Ovary (tissue), 9 donors: ENCODE results near the gene EDN3. TPM values are rescaled to one million over a fixed set of nuclear protein-coding genes. Genes with fewer than 3 reads are reported as not detected.
"Not testable (repeated sequence)": the region's sequence is repeated elsewhere in the genome, so short reads cannot be mapped to it uniquely, and the experiment has no call there.

ENCODE experiments used
- DNase-seq, 5 donors: peaks; one replicate each; pipeline ENCODE4 v3.0.0-alpha.2; 2019 to 2020
- H3K27ac ChIP-seq, 2 donors: fragments of 200-600 bp; one replicate each; pipeline versions ENCODE4 v1.5.1 to v1.8.0; 2019 to 2022
- H3K27me3 ChIP-seq: fragments of 200-600 bp; one replicate; pipeline ENCODE4 v1.8.0; 2022
- H3K36me3 ChIP-seq: fragments of 200-600 bp; sonication (generic); one replicate; pipeline ENCODE4 v1.5.1; 2019
- H3K4me1 ChIP-seq: one replicate; pipeline ENCODE4 v1.8.1; 2013; ENCODE audit warnings: mild to moderate bottlenecking, moderate library complexity; ENCODE audit not compliant: insufficient read depth
- H3K4me3 ChIP-seq: fragments of 200-600 bp; sonication (generic); one replicate; pipeline ENCODE4 v1.5.1; 2017
- H3K9me3 ChIP-seq, 2 donors: fragments of 200-600 bp in 1 of 2; sonication (generic) in 1 of 2; one replicate each; pipeline versions ENCODE4 v1.5.1 to v1.8.1; 2013 to 2019; ENCODE audit warnings: mild to moderate bottlenecking in 1 of 2, moderate library complexity in 1 of 2
- EP300 ChIP-seq: sonication (generic); formaldehyde crosslinking; IDR thresholded peaks from one replicate; pipeline ENCODE4 v1.6.1; 2017; ENCODE audit warnings: antibody characterized with exemption
- POLR2A ChIP-seq: fragments of 450-650 bp; IDR thresholded peaks from one replicate; pipeline ENCODE4 v1.6.1; 2017; ENCODE audit warnings: antibody characterized with exemption, mild to moderate bottlenecking, moderate library complexity
- WGBS, 3 donors: extraction: QIAGEN DNeasy Blood & Tissue Kit in 1 of 3; methylation state at CpG; one replicate each; pipeline versions ENCODE4 v1.1.5 to v1.1.7; 2013 to 2017; 5-methylcytosine and 5-hydroxymethylcytosine counted together
- intact Hi-C, 4 donors: fragments of 100-400 bp; cut with DNase I; formaldehyde crosslinking; loops; one replicate each; pipeline versions ENCODE4 v1.11.0 to v1.15.1; 2022 to 2023
- polyA plus RNA-seq, 2 donors: library from polyadenylated mRNA; stranded (reverse); fragments of 200-250 nt in 1 of 2; fragments of 350-450 nt in 1 of 2; fragmentation: Illumina TruSeq in 1 of 2; extraction: RNeasy Lipid Tissue Mini Kit (QIAGEN cat#74804) in 1 of 2; gene quantifications; one replicate each; pipeline ENCODE4 v1.2.3, GENCODE V29; 2013 to 2014
- total RNA-seq, 7 donors: library from RNA; depleted of rRNA in 2 of 7; stranded (reverse); fragments of >200 nt in 2 of 7; fragmentation: NEBNext Ultra II Directional in 3 of 7; extraction: Animal tissue kit (Norgen Biotek cat#: 25700) in 3 of 7; gene quantifications; one replicate each; pipeline versions ENCODE4 v1.1.0 to v1.2.4, GENCODE V29; 2016 to 2023
- TF ChIP-seq, protein P1 (sequence below), 3 donors: fragments of 450-650 bp in 2 of 3; fragments of 200-600 bp in 1 of 3; IDR thresholded peaks; one replicate each; pipeline versions ENCODE4 v1.5.1 to v1.8.0; 2016 to 2022; ENCODE audit warnings: antibody characterized with exemption in 3 of 3, mild to moderate bottlenecking in 1 of 3
- donor health status: DM: no; HTN: no; CAD: no; lungs with moderate emphysema.
- donor health status: DM: no; HTN: no; CAD: no.
- donor health status: Bipolar disorder and iron deficiency.
- donor health status: DM: yes; HTN: yes; CAD: no.
- donor health status: DM: no; HTN: no; CAD: no.
- donor health status: DM: yes; HTN: yes; CAD: no.

Gene EDN3
- total and polyA plus RNA-seq, 9 donors = 0.18 to 6.4 (median 0.57) TPM; not detected in 2

DNA sequence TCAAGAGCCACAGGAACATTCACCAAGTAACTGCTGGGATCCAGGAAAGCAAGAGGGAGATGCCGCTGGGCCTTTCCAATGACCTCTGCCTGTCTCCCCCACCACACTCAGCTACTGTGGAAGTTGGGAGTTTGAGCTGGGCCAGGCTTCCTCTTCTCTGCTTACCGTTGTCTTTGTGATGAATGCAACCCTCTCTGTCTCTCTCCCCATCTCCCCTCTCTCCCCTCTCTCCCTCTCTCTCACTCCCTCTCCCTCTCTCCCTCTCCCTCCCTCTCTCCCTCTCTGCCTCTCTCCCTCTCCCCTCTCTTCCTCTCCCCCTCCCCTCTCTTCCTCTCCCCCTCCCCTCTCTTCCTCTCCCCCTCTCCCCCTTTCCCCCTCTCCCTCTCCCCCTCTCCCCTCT lies 54.8 kb downstream of the EDN3 start:
- no peak overlapping the region for H3K4me3 ChIP-seq
- 65 to 76% (median 73%) methylated on average over 2 of the region's 2 CpGs for WGBS, 3 donors
- H3K9me3 ChIP-seq = no peaks in the 10 kb centered on the region
- no peak for DNase-seq
- TF ChIP-seq, protein P1, sequence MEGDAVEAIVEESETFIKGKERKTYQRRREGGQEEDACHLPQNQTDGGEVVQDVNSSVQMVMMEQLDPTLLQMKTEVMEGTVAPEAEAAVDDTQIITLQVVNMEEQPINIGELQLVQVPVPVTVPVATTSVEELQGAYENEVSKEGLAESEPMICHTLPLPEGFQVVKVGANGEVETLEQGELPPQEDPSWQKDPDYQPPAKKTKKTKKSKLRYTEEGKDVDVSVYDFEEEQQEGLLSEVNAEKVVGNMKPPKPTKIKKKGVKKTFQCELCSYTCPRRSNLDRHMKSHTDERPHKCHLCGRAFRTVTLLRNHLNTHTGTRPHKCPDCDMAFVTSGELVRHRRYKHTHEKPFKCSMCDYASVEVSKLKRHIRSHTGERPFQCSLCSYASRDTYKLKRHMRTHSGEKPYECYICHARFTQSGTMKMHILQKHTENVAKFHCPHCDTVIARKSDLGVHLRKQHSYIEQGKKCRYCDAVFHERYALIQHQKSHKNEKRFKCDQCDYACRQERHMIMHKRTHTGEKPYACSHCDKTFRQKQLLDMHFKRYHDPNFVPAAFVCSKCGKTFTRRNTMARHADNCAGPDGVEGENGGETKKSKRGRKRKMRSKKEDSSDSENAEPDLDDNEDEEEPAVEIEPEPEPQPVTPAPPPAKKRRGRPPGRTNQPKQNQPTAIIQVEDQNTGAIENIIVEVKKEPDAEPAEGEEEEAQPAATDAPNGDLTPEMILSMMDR (IDR thresholded peaks at IDR 0.05) = no peak
- TF ChIP-seq EP300 (no peak), POLR2A (no peak)
- intact Hi-C loops = no loop called here
- no peak overlapping the region for H3K27ac ChIP-seq
- H3K27me3 ChIP-seq = no peaks in the 10 kb centered on the region
- H3K4me1 ChIP-seq = no peaks in the 10 kb centered on the region
- H3K36me3 ChIP-seq = no peaks in the 10 kb centered on the region

GRCh38 chr20:59356662-59357165 lies 56.3 kb downstream of the EDN3 start:
- intact Hi-C loops = no loop called here
- H3K27ac ChIP-seq = no peak overlapping the region
- TF ChIP-seq POLR2A (no peak), EP300 (no peak)
- TF ChIP-seq, protein P1 (IDR thresholded peaks at IDR 0.05) = no peak
- H3K4me1 ChIP-seq = no peaks in the 10 kb centered on the region
- no peaks in the 10 kb centered on the region for H3K36me3 ChIP-seq
- no peaks in the 10 kb centered on the region for H3K9me3 ChIP-seq
- no peak for DNase-seq
- no peak overlapping the region for H3K4me3 ChIP-seq
- 57 to 58% (median 58%) methylated on average over 4 of the region's 4 CpGs for WGBS, 3 donors
- no peaks in the 10 kb centered on the region for H3K27me3 ChIP-seq

DNA sequence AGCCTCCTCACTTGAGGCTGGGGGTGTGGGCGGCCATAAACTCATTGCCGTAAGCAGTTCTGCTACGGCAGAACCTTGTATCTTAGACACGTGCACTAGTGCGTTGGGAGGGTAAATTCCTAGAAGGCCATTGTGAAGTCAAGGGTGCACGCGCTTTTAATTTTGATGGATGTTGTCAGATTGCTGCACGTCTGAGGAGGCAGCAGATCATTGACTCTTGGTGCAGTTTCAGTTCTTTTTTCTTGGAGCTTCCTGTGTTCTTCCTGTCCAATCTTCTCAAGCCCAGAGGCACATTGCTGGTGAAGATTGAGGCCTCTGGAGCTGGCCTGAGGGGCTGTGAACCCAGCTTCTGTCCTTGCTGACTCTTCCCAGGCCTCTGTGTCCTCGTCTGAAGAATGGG lies 58.4 kb downstream of the EDN3 start:
- intact Hi-C loops, H3K27me3 ChIP-seq, H3K36me3 ChIP-seq, H3K9me3 ChIP-seq, DNase-seq, H3K4me1 ChIP-seq, H3K27ac ChIP-seq, H3K4me3 ChIP-seq: not testable (repeated sequence)
- WGBS, 3 donors = 72 to 86% (median 85%) methylated on average over 1 to 6 of the region's 9 CpGs

DNA sequence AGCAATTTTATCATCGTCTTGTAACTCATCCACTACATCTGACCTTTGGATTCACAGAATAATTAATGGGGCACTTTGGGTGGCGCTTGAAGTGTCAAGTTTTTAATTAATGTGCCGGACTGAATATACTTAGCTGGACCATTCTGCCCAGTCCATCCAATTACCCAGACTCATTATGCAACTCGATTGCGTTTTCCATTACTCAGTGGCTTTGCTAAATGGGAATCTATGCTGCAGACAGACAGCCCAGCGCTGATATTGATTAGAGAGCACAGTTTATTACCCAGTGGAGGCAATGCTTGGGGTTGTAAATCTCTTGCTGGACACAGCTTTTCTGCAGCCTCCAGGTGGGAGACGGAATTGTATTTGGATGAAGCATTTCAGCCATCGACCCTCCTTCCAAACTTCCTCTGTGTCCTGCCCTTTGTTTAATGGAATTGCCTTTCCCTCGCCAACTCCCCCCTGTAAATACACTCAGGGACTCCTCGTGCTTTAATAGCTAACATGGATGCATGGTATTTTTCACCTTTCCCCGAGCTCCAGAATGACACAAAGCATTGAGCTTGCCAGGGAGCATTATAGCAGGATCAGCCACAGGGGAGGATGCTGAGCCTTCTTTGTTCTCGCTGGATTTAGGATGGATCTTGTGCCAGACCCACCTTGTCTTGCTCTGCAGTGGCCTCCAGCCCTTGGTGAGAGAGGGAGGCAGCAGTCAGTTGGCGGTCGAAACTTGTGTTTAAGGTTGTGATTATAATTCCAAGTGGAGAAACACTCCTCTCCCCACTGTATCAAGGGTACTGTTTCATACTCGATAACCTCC lies 59.7 kb downstream of the EDN3 start:
- H3K27me3 ChIP-seq = no peaks in the 10 kb centered on the region
- H3K36me3 ChIP-seq = no peaks in the 10 kb centered on the region
- no peak overlapping the region for H3K4me3 ChIP-seq
- intact Hi-C loops = no loop called here
- no peaks in the 10 kb centered on the region for H3K9me3 ChIP-seq
- no peaks in the 10 kb centered on the region for H3K4me1 ChIP-seq
- 43 to 51% (median 48%) methylated on average over 15 of the region's 15 CpGs for WGBS, 3 donors
- TF ChIP-seq POLR2A (no peak), EP300 (no peak)
- TF ChIP-seq, protein P1 (IDR thresholded peaks at IDR 0.05) = no peak
- H3K27ac ChIP-seq = no peak overlapping the region
- no peak for DNase-seq

- no peak overlapping the region for H3K27ac ChIP-seq
- H3K9me3 ChIP-seq = no peaks in the 10 kb centered on the region
- H3K4me3 ChIP-seq = no peak overlapping the region
- H3K4me1 ChIP-seq = no peaks in the 10 kb centered on the region
- no peak for DNase-seq
- TF ChIP-seq EP300 (no peak), POLR2A (no peak)
- TF ChIP-seq, protein P1 (IDR thresholded peaks at IDR 0.05) = no peak
- WGBS, 3 donors = 83 to 88% (median 85%) methylated on average over 4 of the region's 4 CpGs
- H3K27me3 ChIP-seq = no peaks in the 10 kb centered on the region
- intact Hi-C loops = no loop called here
- H3K36me3 ChIP-seq = no peaks in the 10 kb centered on the region
These were observed 60.5 kb downstream of the EDN3 start for GRCh38 chr20:59360934-59361333.
